OCI-LY1 (cell line): ENCODE measurements around the gene USP16.
"Not testable (repeated sequence)": the region's sequence is repeated elsewhere in the genome, so short reads cannot be mapped to it uniquely, and the experiment has no call there.

Experiments
- H2AFZ ChIP-seq: fragments of 200-600 bp; sonication (generic), shearing (Covaris generic); 2 replicates; pipeline ENCODE4 v1.6.0; 2014; ENCODE audit warnings: antibody characterized with exemption, mild to moderate bottlenecking, low read length
- H3F3A ChIP-seq: fragments of 200-600 bp; sonication (generic), shearing (Covaris generic); 2 replicates; pipeline ENCODE4 v1.6.0; 2014; ENCODE audit warnings: mild to moderate bottlenecking, antibody characterized with exemption, low read length, moderate library complexity; ENCODE audit not compliant: insufficient read depth
- H3K27ac ChIP-seq: fragments of 200-600 bp; sonication (generic); 2 replicates; pipeline ENCODE4 v1.5.1; 2014; ENCODE audit warnings: low read length, mixed run types, mild to moderate bottlenecking, low read depth; ENCODE audit not compliant: poor library complexity, severe bottlenecking
- H3K27me3 ChIP-seq: fragments of 200-600 bp; sonication (generic); 2 replicates; pipeline ENCODE4 v1.6.0; 2014; ENCODE audit warnings: antibody characterized with exemption, mild to moderate bottlenecking, low read length, moderate library complexity; ENCODE audit not compliant: insufficient read depth
- H3K36me3 ChIP-seq: fragments of 200-600 bp; sonication (generic); 2 replicates; pipeline ENCODE4 v1.6.1; 2014; ENCODE audit warnings: mild to moderate bottlenecking, antibody characterized with exemption, low read length, moderate library complexity, mixed read lengths; ENCODE audit not compliant: insufficient read depth
- H3K4me1 ChIP-seq: fragments of 200-600 bp; sonication (generic); 2 replicates; pipeline ENCODE4 v1.5.1; 2014; ENCODE audit warnings: mild to moderate bottlenecking, low read length, moderate library complexity; ENCODE audit not compliant: insufficient read depth, severe bottlenecking
- H3K4me2 ChIP-seq: fragments of 200-600 bp; sonication (generic), shearing (Covaris generic); 2 replicates; pipeline ENCODE4 v1.6.1; 2014; ENCODE audit warnings: low read length
- H3K4me3 ChIP-seq: fragments of 200-600 bp; sonication (generic); 2 replicates; pipeline ENCODE4 v1.5.1; 2014; ENCODE audit warnings: low read length, low read depth, mild to moderate bottlenecking, mixed read lengths; ENCODE audit not compliant: poor library complexity, severe bottlenecking
- H3K79me2 ChIP-seq: fragments of 200-600 bp; shearing (Covaris generic); 2 replicates; pipeline ENCODE4 v1.6.1; 2016; ENCODE audit warnings: mixed run types, low read length, mixed read lengths; ENCODE audit not compliant: insufficient read depth
- H3K9ac ChIP-seq: fragments of 200-600 bp; sonication (generic), shearing (Covaris generic); 2 replicates; pipeline ENCODE4 v1.6.1; 2014; ENCODE audit warnings: mild to moderate bottlenecking, low read length, mixed read lengths
- H3K9me2 ChIP-seq: fragments of 200-600 bp; sonication (generic), shearing (Covaris generic); 2 replicates; pipeline ENCODE4 v1.6.1; 2014; ENCODE audit warnings: low read depth, mild to moderate bottlenecking, low read length, mixed read lengths
- H3K9me3 ChIP-seq: fragments of 200-600 bp; shearing (Covaris generic); 2 replicates; pipeline ENCODE4 v1.6.1; 2014; ENCODE audit warnings: low read length, mixed read lengths
- H4K20me1 ChIP-seq: fragments of 200-600 bp; sonication (generic), shearing (Covaris generic); 2 replicates; pipeline ENCODE4 v1.6.0; 2016; ENCODE audit warnings: mild to moderate bottlenecking, low read length; ENCODE audit not compliant: insufficient read depth
- CTCF ChIP-seq: fragments of 200-600 bp; sonication (generic), shearing (Covaris generic); IDR thresholded peaks from 2 replicates; pipeline ENCODE4 v1.5.1; 2017; ENCODE audit warnings: mild to moderate bottlenecking, antibody characterized with exemption, low read length, moderate library complexity, mixed read lengths
- EZH2 ChIP-seq: fragments of 200-600 bp; sonication (generic), shearing (Covaris generic); IDR thresholded peaks from 2 replicates; pipeline ENCODE4 v1.8.0; 2017; ENCODE audit warnings: borderline replicate concordance, mixed run types, mild to moderate bottlenecking, antibody characterized with exemption, low read length, moderate library complexity, mixed read lengths

Gene USP16

GRCh38 chr21:29005696-29006095, 18.8 kb upstream of the USP16 start:
- Histone ChIP-seq H3K4me3 (no peak overlapping the region), H3K79me2 (no peaks in the 10 kb centered on the region), H3K9ac (no peak overlapping the region), H3K9me2 (no peaks in the 10 kb centered on the region), H3K36me3 (peaks cover 33% of the 10 kb centered on the region), H3K4me2 (no peak overlapping the region), H4K20me1 (no peaks in the 10 kb centered on the region), H3F3A (peaks cover 8% of the 10 kb centered on the region; the same call in 1 of the 2 replicates), H3K27ac (no peak overlapping the region), H3K4me1 (peaks cover 10% of the 10 kb centered on the region), H3K9me3 (no peaks in the 10 kb centered on the region), H2AFZ (no peak overlapping the region), H3K27me3 (no peaks in the 10 kb centered on the region)
- TF ChIP-seq CTCF (no peak), EZH2 (no peak)

GRCh38 chr21:29007135-29007534, 17.3 kb upstream of the USP16 start:
- Histone ChIP-seq H3F3A (peaks cover 8% of the 10 kb centered on the region; the same call in 1 of the 2 replicates), H2AFZ (no peak overlapping the region), H3K9me2 (no peaks in the 10 kb centered on the region), H3K27ac (no peak overlapping the region), H3K27me3 (no peaks in the 10 kb centered on the region), H3K9me3 (no peaks in the 10 kb centered on the region), H3K9ac (no peak overlapping the region), H4K20me1 (no peaks in the 10 kb centered on the region), H3K36me3 (peaks cover 33% of the 10 kb centered on the region), H3K79me2 (no peaks in the 10 kb centered on the region), H3K4me3 (no peak overlapping the region), H3K4me1 (peaks cover 10% of the 10 kb centered on the region), H3K4me2 (no peak overlapping the region)
- TF ChIP-seq EZH2 (no peak), CTCF (no peak)

GRCh38 chr21:29007810-29008209, 16.7 kb upstream of the USP16 start:
- peaks cover 33% of the 10 kb centered on the region for H3K36me3 ChIP-seq
- H3K4me2 ChIP-seq = no peak overlapping the region
- no peak overlapping the region for H3K27ac ChIP-seq
- peaks cover 8% of the 10 kb centered on the region; the same call in 1 of the 2 replicates for H3F3A ChIP-seq
- H3K4me1 ChIP-seq = peaks cover 10% of the 10 kb centered on the region
- no peaks in the 10 kb centered on the region for H3K27me3 ChIP-seq
- no peak overlapping the region for H3K4me3 ChIP-seq
- no peaks in the 10 kb centered on the region; the same call in 1 of the 2 replicates for H3K79me2 ChIP-seq
- H4K20me1 ChIP-seq = no peaks in the 10 kb centered on the region
- H3K9me3 ChIP-seq = no peaks in the 10 kb centered on the region
- no peaks in the 10 kb centered on the region for H3K9me2 ChIP-seq
- H3K9ac ChIP-seq = no peak overlapping the region
- TF ChIP-seq EZH2 = no peak
- H2AFZ ChIP-seq = no peak overlapping the region

DNA sequence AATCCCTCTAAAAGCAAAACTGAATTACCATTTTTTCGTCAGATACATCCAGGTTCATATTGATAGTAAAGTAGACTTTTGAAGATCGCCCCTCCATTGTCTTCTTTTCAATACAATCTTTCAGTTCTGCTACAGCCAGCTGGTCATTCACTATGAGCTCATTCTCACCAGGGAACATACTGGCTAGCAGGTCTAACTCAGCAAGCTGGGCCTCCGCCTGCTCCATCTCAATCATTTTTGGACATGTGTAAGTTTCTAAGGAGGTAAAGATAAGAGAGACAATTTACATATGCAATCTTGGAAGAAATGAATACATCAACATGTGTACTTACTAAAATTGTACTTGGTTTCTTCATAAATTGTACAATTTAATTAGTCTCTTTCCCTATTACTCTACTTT, 16.1 kb upstream of the USP16 start:
- Histone ChIP-seq H3K9ac (no peak overlapping the region), H3K79me2 (no peaks in the 10 kb centered on the region; the same call in 1 of the 2 replicates), H3K9me3 (no peaks in the 10 kb centered on the region), H3K4me3 (no peak overlapping the region), H2AFZ (no peak overlapping the region), H3K27ac (no peak overlapping the region), H4K20me1 (no peaks in the 10 kb centered on the region), H3K9me2 (no peaks in the 10 kb centered on the region), H3K4me1 (peaks cover 8% of the 10 kb centered on the region), H3K27me3 (no peaks in the 10 kb centered on the region), H3K4me2 (no peak overlapping the region), H3K36me3 (peaks cover 33% of the 10 kb centered on the region), H3F3A (peaks cover 8% of the 10 kb centered on the region; the same call in 1 of the 2 replicates)
- no peak for TF ChIP-seq CTCF
- no peak for TF ChIP-seq EZH2

GRCh38 chr21:29011236-29011635, 13.2 kb upstream of the USP16 start:
- not testable (repeated sequence) for H2AFZ ChIP-seq, H4K20me1 ChIP-seq, H3K9me3 ChIP-seq, H3K79me2 ChIP-seq, H3K9me2 ChIP-seq, H3F3A ChIP-seq, H3K4me3 ChIP-seq, H3K27me3 ChIP-seq, H3K4me1 ChIP-seq, H3K4me2 ChIP-seq, H3K27ac ChIP-seq, H3K9ac ChIP-seq
- peaks cover 33% of the 10 kb centered on the region for H3K36me3 ChIP-seq
